ENCODE results near the gene EIF4ENIF1.

- TF ChIP-seq EZH2phosphoT487 (conservative IDR thresholded peaks at IDR 0.05; ENCODE audit: low read length) (no peak), CTCF (IDR thresholded peaks at IDR 0.05; ENCODE audit: insufficient read depth, low read length, poor library complexity, severe bottlenecking) (no peak)
Measured at GRCh38 chr22:31496735-31497146, 7.1 kb upstream of the EIF4ENIF1 start.

Measured in SU-DHL-6 (cell line).